GM20431 (cell line): ENCODE results near the gene TKTL2.
"Not testable (repeated sequence)": the region's sequence is repeated elsewhere in the genome, so short reads cannot be mapped to it uniquely, and the experiment has no call there.

ENCODE experiments used
- in situ Hi-C: fragments of 300-500 bp; cut with MseI, MboI; formaldehyde crosslinking; loops from one replicate; pipeline ENCODE4 v1.15.0; 2020; ENCODE audit warnings: low sequenced_read_pairs; ENCODE audit not compliant: unreplicated experiment

The TKTL2 gene

DNA sequence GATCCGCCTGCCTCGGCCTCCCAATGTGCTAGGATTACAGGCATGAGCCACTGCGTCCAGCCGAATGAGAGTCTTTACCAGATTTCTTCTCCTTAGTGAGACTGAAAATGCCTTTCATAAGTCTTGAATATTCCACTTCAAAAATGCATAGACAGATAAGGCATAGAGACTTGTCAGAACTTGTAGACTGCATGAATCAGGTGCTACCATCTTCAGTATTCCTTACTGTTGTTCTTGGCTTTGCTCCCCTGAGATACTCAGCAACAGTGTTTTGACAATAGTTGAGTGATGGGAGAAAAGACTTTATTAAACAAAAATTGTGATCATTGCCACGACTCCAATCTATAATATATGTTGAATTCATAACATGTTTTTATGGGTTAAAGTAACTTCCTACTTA lies 11.0 kb downstream of the TKTL2 start:
- in situ Hi-C loops, result no loop called here

DNA sequence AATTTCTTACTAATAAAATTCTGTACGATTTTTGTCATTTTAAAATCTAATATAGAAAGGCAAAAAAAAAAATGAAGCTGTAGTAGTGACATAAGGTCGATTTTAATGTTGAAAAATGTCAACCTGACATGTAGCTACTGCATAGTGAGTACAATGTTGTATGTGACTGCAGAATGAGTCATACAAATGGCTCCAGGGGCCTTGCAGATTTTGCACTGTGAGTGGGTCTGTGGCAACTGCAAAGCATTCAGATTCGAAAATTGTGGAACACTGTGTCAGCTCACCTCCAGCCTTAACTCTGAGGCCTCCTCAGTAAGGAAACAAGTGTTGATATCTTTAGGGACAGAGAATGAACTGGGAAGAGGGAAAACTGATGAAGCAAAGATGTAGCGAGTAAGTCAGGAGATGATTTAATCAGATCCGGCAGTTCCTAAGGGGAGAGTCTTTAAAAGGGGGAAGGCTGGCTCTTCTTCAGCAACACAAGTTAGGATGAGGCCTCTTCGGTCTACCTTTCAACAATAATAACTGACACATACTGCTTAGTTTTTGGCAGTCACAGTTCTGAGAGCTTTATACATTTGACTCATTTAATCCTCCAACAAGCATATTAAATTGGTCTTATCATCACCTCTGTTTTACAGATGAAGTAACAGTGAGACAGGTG lies 24.9 kb downstream of the TKTL2 start:
- in situ Hi-C loops, result no loop called here

DNA sequence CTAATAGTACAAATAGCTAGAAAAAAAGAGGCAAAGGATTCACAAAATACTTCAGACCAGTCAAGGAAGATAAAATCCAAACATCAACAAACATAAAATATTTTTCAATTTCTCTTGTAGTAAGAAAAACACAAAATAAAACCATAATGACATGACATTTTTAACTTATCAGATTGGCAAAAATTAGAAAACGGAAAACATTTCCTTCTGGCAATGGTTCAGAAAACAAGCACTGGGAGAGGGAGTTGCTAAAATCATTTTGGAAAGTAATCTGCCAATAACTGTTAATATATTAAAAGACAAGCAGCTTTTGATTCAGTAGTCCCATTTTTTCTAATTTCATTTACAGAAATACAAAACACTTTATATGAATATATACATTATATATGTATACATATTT lies 26.1 kb downstream of the TKTL2 start:
- in situ Hi-C loops, result no loop called here

DNA sequence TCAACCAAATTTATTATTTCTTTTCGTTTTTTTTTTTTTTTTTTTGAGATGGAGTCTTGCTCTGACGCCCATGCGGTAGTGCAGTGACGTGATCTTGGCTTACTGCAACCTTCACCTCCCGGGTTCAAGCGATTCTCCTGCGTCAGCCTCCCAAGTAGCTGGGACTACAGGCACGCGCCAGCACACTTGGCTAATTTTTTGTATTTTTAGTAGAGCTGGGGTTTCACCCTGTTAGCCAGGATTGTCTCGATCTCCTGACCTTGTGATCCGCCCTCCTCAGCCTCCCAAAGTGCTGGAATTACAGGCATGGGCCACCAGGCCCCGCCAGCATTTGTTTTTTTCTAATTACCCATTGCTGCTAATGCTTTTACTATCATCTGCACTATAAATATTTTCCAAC lies 26.5 kb downstream of the TKTL2 start:
- in situ Hi-C loops, result not testable (repeated sequence)

DNA sequence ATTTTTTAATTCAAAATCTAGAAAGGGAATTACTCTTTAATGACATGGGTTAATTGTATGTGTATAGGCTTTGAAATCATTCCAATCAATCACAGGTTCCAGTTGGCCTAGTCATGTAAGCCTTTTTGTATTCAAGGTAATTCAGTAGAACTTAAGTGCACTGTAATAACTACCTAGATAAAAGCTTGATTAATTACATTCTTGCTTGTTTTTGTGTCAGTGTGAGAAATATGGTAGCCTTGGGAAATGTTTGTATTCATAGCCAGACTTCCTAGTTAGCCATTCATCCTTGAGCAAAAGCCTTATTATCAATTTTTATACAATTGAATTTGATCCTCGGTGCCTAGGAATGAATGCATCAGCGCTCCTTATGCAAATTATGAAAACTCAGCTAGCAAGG lies 33.5 kb downstream of the TKTL2 start:
- in situ Hi-C loops, result no loop called here
